Activated naive CD4-positive, alpha-beta T cell treated with Interleukin-2 at 50 U/mL for 16 hours (primary cell): Measurements from ENCODE around the gene OR2T6.
"Not testable (repeated sequence)": the region's sequence is repeated elsewhere in the genome, so short reads cannot be mapped to it uniquely, and the experiment has no call there.

Source experiments
- DNase-seq: peaks from one replicate; pipeline ENCODE4 v3.0.0-alpha.2; 2020

The OR2T6 gene

GRCh38 chr1:248434913-248435312, 59.4 kb downstream of the OR2T6 start:
- DNase-seq = not testable (repeated sequence)

DNA sequence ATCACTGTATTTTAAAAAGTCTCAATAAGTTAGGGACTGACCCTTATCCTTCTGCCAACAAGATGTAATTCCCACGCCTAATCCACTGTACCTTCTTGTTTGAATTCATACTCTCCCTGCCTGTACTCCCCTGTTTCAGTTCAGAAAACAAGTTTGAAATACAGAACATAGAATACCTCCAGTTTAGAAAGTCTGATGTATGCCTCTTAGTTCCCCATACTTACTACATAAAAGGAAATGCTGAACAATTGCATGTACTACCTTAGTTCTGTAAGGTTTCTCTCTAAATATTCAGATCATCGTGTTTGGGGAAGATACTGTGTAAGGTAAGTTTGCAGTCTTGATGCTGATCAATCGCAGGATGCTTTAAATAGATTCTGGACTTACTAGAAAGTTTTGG, 60.8 kb downstream of the OR2T6 start:
- not testable (repeated sequence) for DNase-seq

DNA sequence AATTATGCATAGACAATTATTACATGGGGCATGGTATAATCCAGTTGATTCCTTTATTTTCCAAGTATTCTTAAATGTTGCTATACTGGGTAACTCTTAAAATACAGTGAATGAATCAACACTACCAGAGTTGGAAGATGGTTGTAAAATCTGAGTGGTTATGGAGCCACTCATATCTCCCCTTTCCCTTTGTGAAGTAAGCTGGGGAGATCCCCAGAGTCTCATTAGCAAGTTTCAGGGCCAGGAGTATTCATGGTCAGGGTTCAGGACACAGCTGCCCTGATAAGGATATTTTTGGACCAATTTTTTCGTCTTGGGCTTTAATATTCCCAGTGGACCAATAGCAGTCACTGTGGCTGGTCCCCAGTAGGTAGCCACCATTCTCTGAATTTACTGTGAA, 63.1 kb downstream of the OR2T6 start:
- DNase-seq = not testable (repeated sequence)

- not testable (repeated sequence) for DNase-seq
Observed at GRCh38 chr1:248439283-248439682, 63.7 kb downstream of the OR2T6 start.
